GM12874 (cell line): Measurements from ENCODE around the gene COQ2.

Experiments used
- TF ChIP-seq, protein P1 (sequence below): IDR thresholded peaks from 2 replicates; pipeline ENCODE4 v1.5.1; 2011; ENCODE audit warnings: low read depth, mild to moderate bottlenecking, control low read depth, low read length, moderate library complexity; ENCODE audit not compliant: insufficient read depth

COQ2 gene

DNA sequence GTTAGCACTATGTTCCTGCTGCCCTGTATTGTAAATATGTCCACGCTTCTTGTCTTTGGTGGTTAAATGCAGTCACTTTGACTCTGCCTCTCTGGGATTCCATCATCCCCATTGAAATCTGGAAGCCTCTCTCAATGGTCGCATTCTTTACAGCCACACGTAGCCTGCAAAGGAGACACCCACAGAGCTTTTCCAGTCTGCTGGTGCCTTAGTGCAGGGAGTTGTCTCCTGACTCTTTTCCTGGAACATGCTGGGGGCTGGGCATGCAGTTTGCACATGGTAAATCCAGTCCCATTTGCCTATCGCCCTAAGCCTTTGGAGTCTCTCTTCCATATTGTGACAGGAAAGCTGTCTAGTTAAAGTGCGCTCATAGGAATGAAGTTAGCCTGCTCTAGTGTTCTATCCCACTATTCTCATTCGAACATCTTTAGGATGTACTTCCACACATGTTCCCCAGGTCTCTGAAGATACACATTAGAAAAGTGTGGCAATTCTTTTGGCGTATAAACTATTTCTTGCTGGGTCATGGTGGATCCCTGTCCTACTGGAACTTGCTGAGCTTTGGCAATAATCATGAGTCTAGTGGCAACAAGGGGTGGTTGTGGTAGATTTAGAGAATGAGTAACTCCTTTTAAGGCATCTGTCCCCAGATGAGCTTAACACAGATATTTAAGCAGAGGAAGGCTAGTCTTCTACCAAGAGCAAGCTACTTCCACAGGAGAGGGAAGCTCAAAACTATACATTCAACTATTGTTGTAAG is 33.7 kb downstream of the COQ2 start:
- TF ChIP-seq, protein P1, sequence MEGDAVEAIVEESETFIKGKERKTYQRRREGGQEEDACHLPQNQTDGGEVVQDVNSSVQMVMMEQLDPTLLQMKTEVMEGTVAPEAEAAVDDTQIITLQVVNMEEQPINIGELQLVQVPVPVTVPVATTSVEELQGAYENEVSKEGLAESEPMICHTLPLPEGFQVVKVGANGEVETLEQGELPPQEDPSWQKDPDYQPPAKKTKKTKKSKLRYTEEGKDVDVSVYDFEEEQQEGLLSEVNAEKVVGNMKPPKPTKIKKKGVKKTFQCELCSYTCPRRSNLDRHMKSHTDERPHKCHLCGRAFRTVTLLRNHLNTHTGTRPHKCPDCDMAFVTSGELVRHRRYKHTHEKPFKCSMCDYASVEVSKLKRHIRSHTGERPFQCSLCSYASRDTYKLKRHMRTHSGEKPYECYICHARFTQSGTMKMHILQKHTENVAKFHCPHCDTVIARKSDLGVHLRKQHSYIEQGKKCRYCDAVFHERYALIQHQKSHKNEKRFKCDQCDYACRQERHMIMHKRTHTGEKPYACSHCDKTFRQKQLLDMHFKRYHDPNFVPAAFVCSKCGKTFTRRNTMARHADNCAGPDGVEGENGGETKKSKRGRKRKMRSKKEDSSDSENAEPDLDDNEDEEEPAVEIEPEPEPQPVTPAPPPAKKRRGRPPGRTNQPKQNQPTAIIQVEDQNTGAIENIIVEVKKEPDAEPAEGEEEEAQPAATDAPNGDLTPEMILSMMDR, result no peak

DNA sequence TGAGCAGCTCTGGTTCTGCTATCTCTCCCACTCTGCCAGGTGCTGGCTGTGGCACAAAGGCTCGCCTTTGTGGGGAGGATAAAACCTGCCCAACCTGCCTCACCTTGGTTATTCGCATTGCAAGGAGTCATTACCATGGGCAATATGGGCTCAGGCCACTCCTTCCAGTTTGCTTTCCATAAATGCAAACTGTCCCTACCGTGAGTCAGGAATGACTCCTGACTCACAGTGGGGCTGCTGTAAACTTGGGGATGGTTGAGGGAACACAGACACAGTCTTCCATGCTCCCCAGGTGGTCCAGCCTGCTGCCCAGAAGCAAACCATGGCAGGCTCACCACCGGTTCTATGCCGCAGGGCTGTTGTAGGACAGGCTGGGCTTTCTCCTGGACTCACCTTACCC is 36.1 kb downstream of the COQ2 start:
- TF ChIP-seq, protein P1, result no peak

DNA sequence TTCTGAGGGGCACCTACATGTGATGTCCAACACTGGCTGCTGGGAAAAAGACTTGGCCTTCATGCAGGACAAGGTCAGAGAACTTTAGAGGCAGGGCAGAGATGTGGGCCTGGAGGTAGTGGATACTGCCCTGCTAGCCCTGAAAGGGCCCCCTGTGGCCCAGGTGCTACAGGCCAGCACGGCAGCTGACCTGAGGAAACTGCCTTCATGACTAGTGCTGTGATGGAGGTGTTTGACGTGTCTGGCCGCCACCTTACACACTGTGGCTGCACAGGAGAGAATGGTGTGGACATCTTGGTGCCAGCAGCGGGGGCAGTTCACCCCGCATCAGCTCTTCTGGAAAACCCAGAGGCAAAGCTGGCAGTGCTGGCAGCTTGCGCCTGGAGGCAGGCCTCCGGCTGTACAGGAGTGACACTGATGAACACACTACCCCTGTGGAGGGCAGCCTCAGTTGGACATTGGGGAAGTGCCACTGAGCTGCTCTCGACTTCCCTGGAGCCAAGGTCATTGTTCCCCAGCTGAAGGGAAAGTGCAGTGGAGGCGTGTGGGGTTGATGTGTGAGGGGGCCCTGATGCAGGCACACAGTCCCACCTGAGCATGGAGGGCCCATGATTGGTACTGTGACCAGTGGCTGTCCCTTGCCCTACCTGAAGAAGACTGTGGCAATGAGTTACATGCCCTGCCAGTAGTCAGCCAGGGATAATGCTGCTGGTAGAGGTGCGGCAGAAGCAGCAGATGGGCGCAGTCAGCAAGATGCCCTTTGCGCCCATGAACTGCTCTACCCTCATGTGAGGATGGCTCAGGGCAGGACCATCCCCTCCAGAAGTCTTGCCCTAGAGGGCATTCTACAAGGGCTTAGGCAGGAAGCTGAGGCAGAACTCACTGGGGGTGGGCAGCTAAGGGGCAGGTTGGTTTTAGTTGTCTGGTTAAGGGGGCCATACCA is 36.9 kb downstream of the COQ2 start:
- TF ChIP-seq, protein P1, result no peak

DNA sequence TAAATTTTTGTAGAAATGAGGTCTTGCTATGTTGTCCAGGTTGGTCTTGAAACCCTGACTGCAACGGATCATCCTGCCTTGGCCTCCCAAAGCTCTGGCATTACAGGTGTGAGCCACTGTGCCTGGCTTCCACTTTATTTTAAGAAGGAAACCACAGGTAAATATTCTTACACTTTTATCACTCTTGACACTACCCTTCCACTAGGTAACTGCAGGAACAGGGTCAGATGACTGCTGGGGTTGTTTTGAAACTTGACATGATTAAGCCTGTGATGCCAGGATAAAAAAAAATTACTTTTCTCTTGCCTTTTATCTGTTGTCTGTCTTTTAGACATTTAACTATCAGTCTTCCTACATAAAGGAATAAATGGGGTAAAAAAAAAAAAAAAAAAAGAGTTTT is 43.5 kb downstream of the COQ2 start:
- TF ChIP-seq, protein P1, result no peak

DNA sequence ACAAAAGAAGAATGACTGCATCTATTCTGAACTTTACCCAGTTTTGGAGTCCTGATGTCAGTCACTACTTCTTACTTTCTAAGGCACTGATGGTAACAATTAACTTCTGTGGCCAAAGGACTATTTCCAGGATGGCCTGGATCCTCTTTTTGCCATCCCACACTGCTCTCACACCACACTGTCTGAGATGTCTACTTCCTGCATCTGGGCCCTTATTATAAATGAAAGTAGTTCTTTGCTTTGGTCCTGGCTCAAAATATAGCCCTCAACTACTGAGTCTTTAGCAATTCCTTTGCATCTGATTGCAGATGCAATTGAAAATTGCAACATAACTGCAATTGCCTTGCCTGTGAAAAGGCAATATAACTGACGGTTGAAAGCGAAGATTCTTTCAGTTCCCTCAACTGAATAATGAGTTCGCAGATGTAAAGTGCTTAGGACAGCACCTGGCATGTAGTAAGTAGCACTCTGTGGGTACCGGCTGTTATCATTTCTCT is 44.2 kb downstream of the COQ2 start:
- TF ChIP-seq, protein P1, result no peak

DNA sequence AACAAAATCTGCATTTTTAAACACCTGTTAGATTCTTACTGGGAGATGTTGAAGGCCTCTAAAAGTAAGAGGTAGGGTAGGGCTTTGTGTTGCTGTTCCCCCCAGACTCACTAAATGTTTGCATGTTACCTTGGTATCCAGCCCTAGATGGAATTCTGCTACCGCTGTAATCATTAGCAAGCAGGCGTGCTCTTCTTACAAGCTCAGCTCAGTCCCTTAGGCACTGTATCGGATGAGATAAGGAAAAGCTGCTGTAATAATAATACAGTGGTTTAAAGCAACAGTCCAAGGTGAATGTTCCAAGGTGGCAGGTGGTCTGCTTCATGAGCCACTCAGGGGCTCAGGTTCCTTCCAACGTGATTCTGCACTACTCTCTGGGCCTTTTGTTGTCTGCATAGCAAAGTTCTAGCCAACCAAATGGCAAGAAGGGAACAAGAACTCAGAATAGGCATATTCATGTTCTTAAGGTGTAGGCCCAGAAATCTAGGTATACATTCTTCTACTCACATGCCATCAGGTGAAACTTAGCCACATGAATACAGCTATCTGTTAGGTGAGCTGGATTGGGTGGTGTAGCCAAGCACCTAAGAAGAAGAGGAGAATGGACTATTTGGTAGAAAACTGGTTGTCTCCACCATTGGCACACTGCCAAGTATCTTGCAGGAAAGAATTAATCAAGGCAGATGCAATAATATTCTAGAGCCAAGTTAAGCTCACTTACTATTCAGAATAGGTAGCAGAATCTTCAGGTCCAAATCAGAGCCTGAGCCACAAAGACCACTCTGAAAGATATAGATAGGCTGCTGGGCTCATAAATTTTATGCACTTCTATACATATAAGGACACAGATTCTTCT is 46.0 kb downstream of the COQ2 start:
- TF ChIP-seq, protein P1, result no peak

DNA sequence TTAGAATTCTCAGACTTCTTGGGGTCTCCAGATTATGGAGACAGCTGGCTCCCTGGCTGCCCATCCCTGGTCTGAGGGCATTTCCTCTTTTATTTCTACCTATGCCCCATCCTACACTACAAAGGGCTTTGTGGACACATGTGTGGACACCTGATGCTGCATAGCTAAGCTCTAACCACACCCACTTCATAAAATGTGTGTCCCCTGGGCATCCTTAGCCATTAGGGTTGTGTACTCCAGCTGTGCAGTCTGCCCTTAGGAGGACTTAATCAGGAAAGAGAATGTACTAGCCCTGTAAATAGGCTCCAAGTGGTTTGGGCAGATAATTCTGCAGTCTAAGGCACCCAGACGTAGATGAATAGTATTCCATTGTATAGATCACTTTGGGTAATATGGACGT is 47.0 kb downstream of the COQ2 start:
- TF ChIP-seq, protein P1, result no peak
